ENCODE results near the gene CPEB1.

The CPEB1 gene

GRCh38 chr15:82664021-82664420, 16.9 kb upstream of the CPEB1 start:
- Histone ChIP-seq H3K4me3 (ENCODE audit: low read length) (no peak overlapping the region), H3K36me3 (ENCODE audit: control insufficient read depth, insufficient read depth, low read length, severe bottlenecking) (peaks cover 5% of the 10 kb centered on the region), H3K9ac (ENCODE audit: low read length) (no peak overlapping the region), H3K27me3 (replicated peaks; ENCODE audit: control insufficient read depth, insufficient read depth, low read length) (peaks cover 7% of the 10 kb centered on the region), H3K4me1 (ENCODE audit: control insufficient read depth, insufficient read depth, low read length) (peaks cover 22% of the 10 kb centered on the region), H3K9me3 (ENCODE audit: control insufficient read depth, low read length) (no peaks in the 10 kb centered on the region)
- DNase-seq (ENCODE audit: low read depth) = no peak

- Histone ChIP-seq H3K36me3 (ENCODE audit: control insufficient read depth, insufficient read depth, low read length, severe bottlenecking) (peaks cover 7% of the 10 kb centered on the region), H3K9ac (ENCODE audit: low read length) (no peak overlapping the region), H3K4me1 (ENCODE audit: control insufficient read depth, insufficient read depth, low read length) (peaks cover 22% of the 10 kb centered on the region), H3K27me3 (replicated peaks; ENCODE audit: control insufficient read depth, insufficient read depth, low read length) (peaks cover 7% of the 10 kb centered on the region), H3K4me3 (ENCODE audit: low read length) (no peak overlapping the region), H3K9me3 (ENCODE audit: control insufficient read depth, low read length) (no peaks in the 10 kb centered on the region)
- DNase-seq (ENCODE audit: low read depth) = peak; percentile 59
Observed at GRCh38 chr15:82663186-82663600, 16.0 kb upstream of the CPEB1 start.

DNA sequence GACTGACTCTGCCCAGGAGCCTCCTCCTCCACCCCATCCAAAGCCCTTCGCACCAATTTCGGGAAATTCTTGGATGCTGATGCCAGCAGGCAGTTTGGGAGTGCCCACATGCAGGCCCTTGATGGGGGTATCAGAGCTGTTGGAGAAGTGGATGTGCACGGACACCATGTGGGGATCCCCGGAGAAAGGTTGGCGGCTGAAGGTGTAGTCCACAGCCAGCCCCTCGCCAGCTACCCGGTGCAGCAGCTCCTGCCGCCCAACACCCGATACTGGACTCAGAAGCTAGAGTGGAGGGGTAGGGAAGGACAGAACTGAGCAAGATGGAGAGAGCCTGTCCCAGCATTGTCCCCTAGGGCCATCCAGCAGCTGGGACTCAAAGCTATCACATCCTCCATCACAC, 15.5 kb upstream of the CPEB1 start:
- DNase-seq (ENCODE audit: low read depth) = no peak
- Histone ChIP-seq H3K4me1 (ENCODE audit: control insufficient read depth, insufficient read depth, low read length) (peaks cover 22% of the 10 kb centered on the region), H3K27me3 (replicated peaks; ENCODE audit: control insufficient read depth, insufficient read depth, low read length) (peaks cover 7% of the 10 kb centered on the region), H3K9me3 (ENCODE audit: control insufficient read depth, low read length) (no peaks in the 10 kb centered on the region), H3K4me3 (ENCODE audit: low read length) (no peak overlapping the region), H3K36me3 (ENCODE audit: control insufficient read depth, insufficient read depth, low read length, severe bottlenecking) (peaks cover 7% of the 10 kb centered on the region), H3K9ac (ENCODE audit: low read length) (no peak overlapping the region)

DNA sequence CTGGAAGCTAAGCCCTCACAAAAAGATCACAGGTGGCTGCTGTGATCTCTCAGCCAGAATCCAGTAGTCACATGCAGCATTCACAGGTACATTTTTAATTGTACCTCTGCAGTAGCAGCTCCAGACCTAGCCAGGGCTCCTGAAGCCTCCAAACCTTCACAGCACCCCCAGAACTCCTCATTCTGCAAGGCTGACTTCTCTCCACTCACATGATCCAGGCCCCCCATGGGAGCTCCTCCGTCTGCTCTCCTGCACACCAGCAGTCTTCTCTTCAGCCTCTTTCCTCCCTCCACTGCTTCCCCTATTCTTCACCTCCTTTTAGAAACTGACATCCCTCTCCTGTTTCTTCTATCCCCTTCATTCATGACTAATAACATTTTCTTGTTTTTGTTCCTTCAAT, 13.2 kb upstream of the CPEB1 start:
- no peak for DNase-seq (ENCODE audit: low read depth)
- H3K27me3 ChIP-seq (replicated peaks; ENCODE audit: control insufficient read depth, insufficient read depth, low read length) = peaks cover 7% of the 10 kb centered on the region
- no peaks in the 10 kb centered on the region for H3K9me3 ChIP-seq (ENCODE audit: control insufficient read depth, low read length)
- H3K4me3 ChIP-seq (ENCODE audit: low read length) = no peak overlapping the region
- peak overlapping the region; percentile 57 for H3K9ac ChIP-seq (ENCODE audit: low read length)
- H3K4me1 ChIP-seq (ENCODE audit: control insufficient read depth, insufficient read depth, low read length) = peaks cover 22% of the 10 kb centered on the region
- peaks cover 7% of the 10 kb centered on the region for H3K36me3 ChIP-seq (ENCODE audit: control insufficient read depth, insufficient read depth, low read length, severe bottlenecking)

DNA sequence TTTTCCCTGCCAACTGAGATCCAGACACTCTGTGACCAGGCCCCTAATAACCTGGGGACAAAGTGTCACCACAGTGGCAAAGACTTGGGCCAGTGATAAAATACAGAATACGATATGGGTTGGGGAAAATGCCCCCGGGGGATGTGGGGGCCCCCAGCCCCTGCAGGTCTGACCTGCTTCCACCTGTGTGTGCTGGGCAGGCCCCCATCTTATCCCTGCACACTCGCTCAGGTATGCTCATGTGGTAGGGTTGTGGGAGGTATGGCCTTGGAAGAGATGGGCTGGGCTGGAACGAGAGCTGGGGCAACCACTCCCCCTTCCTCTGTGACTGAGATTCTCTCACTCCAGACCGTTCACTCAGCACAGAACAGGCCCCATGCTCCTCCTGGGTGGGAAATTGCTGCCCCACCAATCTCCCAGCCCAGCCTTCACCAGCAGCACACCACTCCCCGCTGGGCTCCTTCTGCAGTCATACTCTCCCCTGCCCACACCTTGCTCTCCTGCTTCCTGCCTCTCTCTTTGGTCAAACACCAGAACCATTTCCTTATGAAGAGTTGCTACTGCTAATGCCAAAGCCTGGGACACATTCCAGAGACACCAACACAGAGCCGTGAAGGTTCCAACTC, 9.6 kb upstream of the CPEB1 start:
- H3K4me1 ChIP-seq (ENCODE audit: control insufficient read depth, insufficient read depth, low read length) = peaks cover 22% of the 10 kb centered on the region
- H3K4me3 ChIP-seq (ENCODE audit: low read length) = no peak overlapping the region
- peaks cover 7% of the 10 kb centered on the region for H3K36me3 ChIP-seq (ENCODE audit: control insufficient read depth, insufficient read depth, low read length, severe bottlenecking)
- DNase-seq (ENCODE audit: low read depth) = no peak
- no peaks in the 10 kb centered on the region for H3K9me3 ChIP-seq (ENCODE audit: control insufficient read depth, low read length)
- no peak overlapping the region for H3K9ac ChIP-seq (ENCODE audit: low read length)
- no peaks in the 10 kb centered on the region for H3K27me3 ChIP-seq (replicated peaks; ENCODE audit: control insufficient read depth, insufficient read depth, low read length)

DNA sequence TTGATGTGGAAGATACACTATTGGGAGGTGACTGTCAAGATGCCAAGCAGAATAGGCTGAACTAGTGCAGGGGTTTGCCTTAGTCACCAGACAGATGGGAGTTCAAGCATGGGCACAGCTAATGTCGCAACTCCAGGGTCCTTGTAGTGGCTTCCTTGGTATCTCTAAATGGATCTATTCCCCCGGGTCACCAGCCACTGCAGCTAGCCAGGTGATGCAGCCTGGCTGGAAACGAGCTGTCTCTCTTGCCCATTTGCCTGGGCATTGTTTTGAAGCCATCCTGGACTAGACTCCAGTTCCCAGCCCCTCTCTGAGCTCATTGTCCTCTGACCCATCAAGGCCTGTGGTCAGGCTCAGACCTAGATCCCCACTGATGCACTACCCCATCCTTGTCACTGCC, 8.4 kb upstream of the CPEB1 start:
- Histone ChIP-seq H3K9me3 (ENCODE audit: control insufficient read depth, low read length) (no peaks in the 10 kb centered on the region), H3K27me3 (replicated peaks; ENCODE audit: control insufficient read depth, insufficient read depth, low read length) (no peaks in the 10 kb centered on the region), H3K9ac (ENCODE audit: low read length) (no peak overlapping the region), H3K4me1 (ENCODE audit: control insufficient read depth, insufficient read depth, low read length) (peaks cover 17% of the 10 kb centered on the region), H3K4me3 (ENCODE audit: low read length) (no peak overlapping the region), H3K36me3 (ENCODE audit: control insufficient read depth, insufficient read depth, low read length, severe bottlenecking) (peaks cover 7% of the 10 kb centered on the region)
- DNase-seq (ENCODE audit: low read depth) = no peak

DNA sequence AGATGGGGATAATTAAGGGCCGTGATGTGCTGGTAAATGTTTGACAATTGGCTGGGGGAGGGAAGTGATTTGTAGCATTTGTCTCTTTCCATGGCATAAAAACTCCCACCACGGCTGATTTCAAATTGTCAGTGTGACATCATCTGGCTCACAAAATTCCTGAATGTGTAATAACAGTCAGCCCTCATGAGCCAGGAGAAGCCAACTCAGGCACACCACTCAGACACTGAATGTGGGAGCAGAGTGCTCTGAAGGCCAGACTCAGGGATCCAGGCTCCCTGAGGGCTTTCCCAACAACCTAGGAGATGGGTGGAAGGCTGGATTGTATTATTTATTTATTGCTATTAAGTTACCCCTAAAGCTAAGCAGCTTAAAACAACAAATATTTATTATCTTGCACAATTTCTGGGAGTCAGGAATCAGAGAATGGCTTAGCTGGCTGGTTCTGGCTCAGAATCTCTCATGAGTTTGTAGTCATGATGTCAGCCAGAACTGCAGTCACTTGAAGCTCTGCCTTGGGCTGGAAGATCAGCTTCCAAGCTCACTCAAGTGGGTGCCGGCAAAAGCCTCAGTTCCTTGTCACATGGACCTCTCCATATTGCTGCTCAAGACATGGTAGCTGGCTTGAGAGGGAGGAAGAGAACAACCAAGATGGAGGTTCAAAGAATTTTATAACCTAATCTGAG, 6.5 kb upstream of the CPEB1 start:
- Histone ChIP-seq H3K36me3 (ENCODE audit: control insufficient read depth, insufficient read depth, low read length, severe bottlenecking) (no peaks in the 10 kb centered on the region), H3K9ac (ENCODE audit: low read length) (no peak overlapping the region), H3K4me3 (ENCODE audit: low read length) (no peak overlapping the region), H3K4me1 (ENCODE audit: control insufficient read depth, insufficient read depth, low read length) (peaks cover 9% of the 10 kb centered on the region), H3K9me3 (ENCODE audit: control insufficient read depth, low read length) (no peaks in the 10 kb centered on the region), H3K27me3 (replicated peaks; ENCODE audit: control insufficient read depth, insufficient read depth, low read length) (no peaks in the 10 kb centered on the region)
- DNase-seq (ENCODE audit: low read depth) = no peak

DNA sequence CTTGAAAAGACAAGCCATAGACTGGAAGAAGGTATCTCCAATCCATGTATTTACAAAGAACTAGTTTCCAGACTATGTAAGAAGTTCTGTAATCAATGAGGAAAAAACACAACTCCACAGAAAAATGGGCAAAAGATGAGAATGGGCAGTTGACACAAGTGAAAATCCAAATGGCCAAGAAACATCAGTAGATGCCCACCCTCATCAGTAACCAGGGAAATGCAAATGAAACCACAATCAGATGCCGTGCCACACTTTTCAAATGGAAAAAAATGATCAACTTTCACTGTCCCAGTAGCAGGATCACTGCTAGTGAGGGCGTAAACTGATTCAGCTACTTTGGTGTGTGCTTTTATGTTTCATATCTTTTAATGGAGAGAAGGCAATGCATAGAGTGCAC, 4.5 kb upstream of the CPEB1 start:
- Histone ChIP-seq H3K27me3 (replicated peaks; ENCODE audit: control insufficient read depth, insufficient read depth, low read length) (no peaks in the 10 kb centered on the region), H3K4me1 (ENCODE audit: control insufficient read depth, insufficient read depth, low read length) (peaks cover 13% of the 10 kb centered on the region), H3K9me3 (ENCODE audit: control insufficient read depth, low read length) (no peaks in the 10 kb centered on the region), H3K4me3 (ENCODE audit: low read length) (no peak overlapping the region), H3K9ac (ENCODE audit: low read length) (no peak overlapping the region), H3K36me3 (ENCODE audit: control insufficient read depth, insufficient read depth, low read length, severe bottlenecking) (no peaks in the 10 kb centered on the region)
- no peak for DNase-seq (ENCODE audit: low read depth)

DNA sequence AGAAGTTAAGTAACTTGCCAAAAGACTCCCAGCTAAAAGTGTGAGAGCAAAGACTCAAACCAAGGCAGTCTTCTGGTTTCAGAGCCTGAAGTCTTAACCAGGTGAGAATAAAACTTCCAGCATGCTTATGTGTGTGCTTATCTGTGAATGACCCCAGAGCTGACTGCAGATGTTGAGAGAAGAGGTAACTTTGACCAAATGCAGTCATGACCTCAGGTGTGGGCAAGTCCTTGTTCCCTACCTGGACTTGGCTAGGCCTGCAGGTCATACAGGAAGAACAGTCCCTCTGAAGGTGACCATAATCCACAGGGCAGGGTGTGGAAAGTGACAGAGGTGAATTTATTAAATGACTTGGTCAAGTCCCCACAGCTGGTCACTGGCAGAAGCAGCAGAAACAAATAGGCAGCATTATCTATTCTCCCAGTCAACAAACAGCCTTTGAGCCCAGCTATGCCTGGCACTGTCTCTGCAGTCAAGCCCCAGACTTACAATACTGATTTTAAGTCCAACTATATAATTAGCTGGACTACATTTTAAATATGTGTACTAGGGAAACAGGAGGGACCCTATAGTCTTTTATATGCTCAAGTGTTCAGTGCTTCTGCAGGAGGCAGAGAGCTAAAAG, 3.0 kb upstream of the CPEB1 start:
- no peaks in the 10 kb centered on the region for H3K9me3 ChIP-seq (ENCODE audit: control insufficient read depth, low read length)
- H3K27me3 ChIP-seq (replicated peaks; ENCODE audit: control insufficient read depth, insufficient read depth, low read length) = no peaks in the 10 kb centered on the region
- no peak overlapping the region for H3K4me3 ChIP-seq (ENCODE audit: low read length)
- H3K4me1 ChIP-seq (ENCODE audit: control insufficient read depth, insufficient read depth, low read length) = peaks cover 14% of the 10 kb centered on the region
- DNase-seq (ENCODE audit: low read depth) = no peak
- no peaks in the 10 kb centered on the region for H3K36me3 ChIP-seq (ENCODE audit: control insufficient read depth, insufficient read depth, low read length, severe bottlenecking)
- no peak overlapping the region for H3K9ac ChIP-seq (ENCODE audit: low read length)

GRCh38 chr15:82649226-82649999, 2.2 kb upstream of the CPEB1 start:
- Histone ChIP-seq H3K27me3 (replicated peaks; ENCODE audit: control insufficient read depth, insufficient read depth, low read length) (no peaks in the 10 kb centered on the region), H3K9me3 (ENCODE audit: control insufficient read depth, low read length) (no peaks in the 10 kb centered on the region), H3K4me1 (ENCODE audit: control insufficient read depth, insufficient read depth, low read length) (peaks cover 14% of the 10 kb centered on the region), H3K9ac (ENCODE audit: low read length) (no peak overlapping the region), H3K4me3 (ENCODE audit: low read length) (no peak overlapping the region), H3K36me3 (ENCODE audit: control insufficient read depth, insufficient read depth, low read length, severe bottlenecking) (no peaks in the 10 kb centered on the region)
- no peak for DNase-seq (ENCODE audit: low read depth)
